ENCODE results near the gene OR1K1.
"Not testable (repeated sequence)": the region's sequence is repeated elsewhere in the genome, so short reads cannot be mapped to it uniquely, and the experiment has no call there.

- not testable (repeated sequence) for TF ChIP-seq CTCF, POLR2A (IDR thresholded peaks at IDR 0.05)
Observed at GRCh38 chr9:122809261-122809660, 9.3 kb downstream of the OR1K1 start.
